T1000 (cell line): ENCODE measurements around the gene YPEL5.

Experiments
- DNase-seq: peaks from one replicate; lab custom pipeline; 2025; ENCODE audit warnings: mixed read lengths; lab: John Stamatoyannopoulos, UW

YPEL5 gene

GRCh38 chr2:30165050-30165520 lies 18.3 kb downstream of the YPEL5 start:
- DNase-seq: peak; percentile 16

DNA sequence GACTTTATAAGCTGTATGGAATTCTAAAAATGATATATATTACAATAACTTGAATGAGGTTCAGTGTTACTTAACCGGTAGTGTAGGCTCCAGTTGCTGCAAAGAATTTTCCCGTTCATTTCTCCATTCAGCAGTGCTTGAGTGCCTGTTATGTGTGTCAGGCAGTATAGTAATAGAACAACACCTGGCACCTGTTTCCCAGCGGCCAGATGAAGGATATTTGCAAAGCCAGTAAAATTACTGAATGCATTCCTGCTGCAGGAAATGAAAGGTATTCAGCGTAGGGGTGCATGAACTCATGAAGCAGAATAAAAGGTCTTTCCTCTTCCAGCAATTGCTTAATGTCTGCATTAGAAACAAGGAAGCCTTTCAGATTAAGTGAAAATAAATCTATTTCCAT lies 18.8 kb downstream of the YPEL5 start:
- DNase-seq: no peak

DNA sequence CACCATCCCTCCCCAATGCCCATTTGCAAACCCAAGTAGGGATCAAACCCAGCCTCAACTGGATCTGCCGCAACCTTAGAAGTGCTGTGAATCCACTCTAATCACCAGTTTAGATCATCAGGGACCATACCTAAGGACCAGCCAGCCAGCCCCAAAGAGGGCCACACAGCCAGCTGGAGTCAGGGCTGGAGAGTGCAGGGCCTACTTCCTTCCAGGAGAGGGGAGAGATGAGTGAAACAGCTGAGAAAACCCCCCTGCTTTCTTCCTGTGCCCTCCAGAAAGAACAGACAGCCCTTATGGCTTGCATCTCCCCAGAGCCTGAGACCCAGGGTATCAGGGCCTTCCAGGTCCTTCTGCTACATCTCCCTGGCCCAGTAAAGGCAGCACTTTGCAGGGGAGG lies 25.8 kb downstream of the YPEL5 start:
- no peak for DNase-seq

DNA sequence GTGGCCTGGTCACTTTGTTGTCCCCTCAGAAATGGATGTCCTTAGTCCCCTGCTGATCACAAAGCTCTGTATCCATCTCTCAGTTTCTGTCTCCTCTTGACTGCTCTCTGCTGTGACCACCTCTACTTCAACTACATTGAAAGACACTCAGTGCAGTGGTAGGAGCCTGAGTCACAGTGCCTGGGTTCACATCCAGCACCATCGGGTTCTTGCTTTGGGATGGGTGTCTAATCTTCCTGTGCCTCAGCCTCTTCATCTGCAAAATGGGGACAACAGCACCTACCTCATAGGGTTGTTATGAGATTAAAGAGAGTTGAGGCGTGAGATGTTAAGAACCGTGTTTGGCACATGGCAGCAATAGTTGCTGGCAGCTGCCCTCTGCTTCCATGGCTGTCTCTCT lies 30.6 kb downstream of the YPEL5 start:
- DNase-seq: no peak

DNA sequence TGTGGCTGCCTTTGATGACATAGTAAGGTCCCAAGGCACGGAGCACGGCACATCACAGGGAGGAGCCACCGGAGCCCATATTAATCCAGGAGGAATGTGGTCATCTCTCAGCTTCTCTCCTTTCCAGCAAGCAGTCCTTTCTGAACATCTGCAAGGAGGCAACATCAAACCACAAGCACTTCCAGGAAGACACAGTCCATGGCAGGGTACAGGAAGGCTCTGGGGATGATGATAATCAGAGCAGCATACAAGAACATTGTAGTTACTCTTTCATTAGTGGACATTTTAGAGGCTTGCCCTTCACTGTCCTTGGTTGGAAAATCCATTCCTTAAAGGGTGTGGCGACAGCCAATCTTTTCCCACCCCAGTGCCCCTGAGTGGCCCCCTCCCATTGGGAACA lies 31.1 kb downstream of the YPEL5 start:
- no peak for DNase-seq

DNA sequence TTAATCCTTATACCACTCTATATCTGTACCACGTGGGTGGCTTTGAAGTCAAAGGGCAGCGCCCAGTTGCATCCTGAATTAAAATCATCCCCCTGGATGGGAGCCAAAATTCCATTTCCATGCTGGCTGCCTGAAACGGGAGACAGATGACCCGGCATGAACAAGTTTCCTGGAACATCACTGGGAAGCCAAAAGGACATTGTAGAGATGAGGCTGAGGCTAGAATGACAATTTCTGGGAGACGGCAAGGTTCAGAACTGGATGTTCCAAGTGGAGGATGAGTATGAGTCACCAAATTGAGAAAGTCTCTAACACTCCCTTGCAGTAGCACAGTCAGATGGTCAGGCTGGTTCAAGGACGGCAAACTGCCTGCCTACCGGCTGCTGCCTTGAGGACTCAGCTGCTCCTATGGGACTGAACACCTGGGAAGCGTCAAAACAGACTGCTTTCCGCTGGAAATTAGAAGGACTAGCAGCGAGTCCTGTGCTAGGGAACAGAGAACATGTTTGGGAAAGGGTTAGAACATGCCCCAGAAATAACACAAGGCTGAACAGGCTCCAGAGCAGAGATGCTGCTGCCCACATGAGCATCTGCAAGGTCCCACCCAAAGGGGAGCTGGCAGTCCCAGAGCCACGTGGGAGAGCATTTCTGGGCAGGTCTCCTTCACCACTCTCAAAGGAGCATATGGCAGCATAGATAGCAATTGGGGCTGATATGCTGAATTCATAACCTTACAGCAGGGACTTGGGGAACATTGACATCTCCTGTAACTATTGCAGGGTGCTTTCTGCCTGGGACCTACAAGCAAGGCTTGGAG lies 32.0 kb downstream of the YPEL5 start:
- DNase-seq: no peak

DNA sequence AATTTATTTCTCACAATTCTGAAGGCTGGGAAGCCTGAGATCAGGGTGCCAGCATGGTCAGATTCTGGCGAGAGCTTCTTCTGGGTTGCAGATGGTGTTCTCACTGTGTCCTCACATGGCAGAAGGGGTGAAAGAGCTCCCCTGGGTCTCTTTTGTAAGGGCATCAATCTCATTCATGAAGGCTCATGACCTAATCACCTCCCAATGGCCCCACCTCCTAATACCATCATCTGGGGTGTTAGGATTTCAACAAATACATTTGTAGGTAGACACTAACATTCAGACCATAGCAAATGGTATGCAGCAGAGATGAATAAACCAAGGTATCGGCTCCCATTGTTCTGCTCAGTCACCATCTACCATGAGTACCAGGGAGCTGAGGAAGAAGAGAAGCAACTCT lies 32.7 kb downstream of the YPEL5 start:
- no peak for DNase-seq

GRCh38 chr2:30180226-30180625 lies 33.4 kb downstream of the YPEL5 start:
- no peak for DNase-seq

GRCh38 chr2:30181176-30181575 lies 34.4 kb downstream of the YPEL5 start:
- DNase-seq: no peak

GRCh38 chr2:30184035-30184434 lies 37.2 kb downstream of the YPEL5 start:
- DNase-seq: no peak

GRCh38 chr2:30185178-30185577 lies 38.4 kb downstream of the YPEL5 start:
- DNase-seq: no peak

- no peak for DNase-seq
Measured at GRCh38 chr2:30188292-30188691, 41.5 kb downstream of the YPEL5 start.

GRCh38 chr2:30190637-30191036 lies 43.8 kb downstream of the YPEL5 start:
- no peak for DNase-seq

GRCh38 chr2:30191107-30191506 lies 44.3 kb downstream of the YPEL5 start:
- DNase-seq: no peak

GRCh38 chr2:30191819-30192271 lies 45.0 kb downstream of the YPEL5 start:
- DNase-seq: no peak

- DNase-seq: no peak
Measured at GRCh38 chr2:30192314-30192713, 45.5 kb downstream of the YPEL5 start.

- DNase-seq: no peak
Measured at GRCh38 chr2:30193104-30193681, 46.4 kb downstream of the YPEL5 start.

DNA sequence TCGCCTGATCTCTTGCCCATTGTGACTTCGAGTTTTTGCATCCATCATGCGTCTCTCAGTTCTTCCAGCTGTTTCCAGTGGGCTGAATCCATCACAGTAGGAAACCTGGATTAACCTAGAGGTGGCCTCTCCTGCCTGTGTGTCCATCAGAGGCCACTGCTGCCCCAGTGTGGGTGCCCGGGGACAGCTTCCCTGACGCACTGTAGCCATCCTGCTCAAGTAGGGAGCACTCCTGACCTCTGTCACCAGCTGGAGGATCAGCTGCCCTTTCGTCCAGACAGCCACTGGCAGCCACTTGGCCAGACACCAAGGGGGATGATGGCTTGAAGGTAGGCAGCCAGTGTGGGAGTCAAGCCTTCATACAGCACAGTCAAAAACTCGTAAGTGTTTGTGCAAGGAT lies 47.6 kb downstream of the YPEL5 start:
- DNase-seq: no peak

DNA sequence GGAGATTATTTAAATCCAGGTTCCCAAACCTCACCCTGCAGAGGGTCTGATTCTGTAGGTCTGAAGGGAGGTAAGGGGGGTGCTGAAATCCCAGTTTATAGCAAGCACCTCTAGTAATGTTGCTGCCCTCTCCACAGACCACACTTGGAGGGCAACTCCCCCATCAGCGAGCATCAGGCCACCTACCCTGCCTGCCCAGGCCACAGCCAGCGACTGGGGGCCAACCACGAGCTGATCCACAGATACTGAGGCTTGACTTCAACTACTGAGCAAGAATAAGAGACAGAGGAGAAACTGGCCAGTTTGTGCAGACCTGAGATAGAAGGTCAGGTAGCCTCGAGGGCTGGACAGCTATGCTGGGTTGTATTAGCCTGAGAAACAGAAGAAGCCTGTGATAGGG lies 48.2 kb downstream of the YPEL5 start:
- DNase-seq: no peak

- DNase-seq: no peak
Measured at GRCh38 chr2:30197570-30198192, 50.9 kb downstream of the YPEL5 start.

GRCh38 chr2:30201990-30202389 lies 55.2 kb downstream of the YPEL5 start:
- DNase-seq: no peak

- no peak for DNase-seq
Measured at GRCh38 chr2:30203156-30203555, 56.3 kb downstream of the YPEL5 start.

DNA sequence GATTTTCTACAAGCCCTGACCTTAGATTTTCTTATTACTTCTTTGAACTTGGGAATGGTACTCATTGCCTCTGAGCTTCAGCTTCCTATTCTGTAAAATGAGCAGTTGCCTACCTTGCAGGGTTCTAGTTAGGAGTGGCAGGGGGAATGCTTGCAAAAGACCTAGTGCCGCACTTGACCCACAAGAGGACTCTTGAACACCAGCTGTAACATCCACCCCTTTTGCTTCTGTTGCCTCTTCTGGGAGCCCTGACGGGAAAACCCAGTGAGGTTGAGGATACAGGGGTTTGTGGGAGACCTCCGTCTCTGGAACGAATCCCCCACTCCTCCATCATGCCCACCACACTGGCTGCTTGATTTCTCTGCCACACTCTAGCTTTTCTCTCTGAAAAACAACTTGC lies 57.5 kb downstream of the YPEL5 start:
- DNase-seq: no peak
